ENCODE data around the gene GPHA2.

DNA sequence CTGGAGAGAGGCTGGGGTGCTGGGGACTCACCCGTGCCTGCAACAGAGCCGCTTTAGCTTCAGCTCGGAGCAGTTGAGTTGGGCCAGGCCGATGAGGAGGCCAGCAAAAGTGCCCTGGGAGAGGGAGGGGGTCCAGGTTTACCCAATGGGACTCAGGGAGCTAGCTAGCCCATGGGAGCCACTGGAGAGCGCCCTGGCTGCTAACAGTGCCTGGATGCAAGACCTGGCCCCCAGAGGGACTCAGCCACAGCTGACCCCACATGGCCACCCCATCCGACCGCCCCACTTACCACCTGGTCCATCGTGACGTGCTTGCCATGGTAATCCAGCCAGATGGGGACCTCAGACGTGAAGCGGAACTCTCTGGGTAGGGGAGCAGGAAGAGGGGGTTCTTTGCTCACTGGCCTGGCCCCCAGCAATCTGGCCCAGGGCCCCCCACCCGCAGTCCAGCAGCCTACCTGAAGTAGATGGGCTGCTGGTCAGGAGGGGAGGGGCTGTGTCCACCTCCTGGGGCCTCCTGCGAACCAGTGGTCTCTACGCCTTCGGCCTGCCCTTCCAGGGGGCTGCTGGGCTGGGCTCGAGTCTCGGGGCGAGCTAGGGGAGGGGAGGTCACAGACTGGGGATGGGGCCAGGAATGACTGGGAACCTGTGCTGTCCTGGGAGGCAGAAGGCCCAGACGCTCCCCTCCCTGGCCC is 38.2 kb downstream of the GPHA2 start:
- TF ChIP-seq, protein P1, sequence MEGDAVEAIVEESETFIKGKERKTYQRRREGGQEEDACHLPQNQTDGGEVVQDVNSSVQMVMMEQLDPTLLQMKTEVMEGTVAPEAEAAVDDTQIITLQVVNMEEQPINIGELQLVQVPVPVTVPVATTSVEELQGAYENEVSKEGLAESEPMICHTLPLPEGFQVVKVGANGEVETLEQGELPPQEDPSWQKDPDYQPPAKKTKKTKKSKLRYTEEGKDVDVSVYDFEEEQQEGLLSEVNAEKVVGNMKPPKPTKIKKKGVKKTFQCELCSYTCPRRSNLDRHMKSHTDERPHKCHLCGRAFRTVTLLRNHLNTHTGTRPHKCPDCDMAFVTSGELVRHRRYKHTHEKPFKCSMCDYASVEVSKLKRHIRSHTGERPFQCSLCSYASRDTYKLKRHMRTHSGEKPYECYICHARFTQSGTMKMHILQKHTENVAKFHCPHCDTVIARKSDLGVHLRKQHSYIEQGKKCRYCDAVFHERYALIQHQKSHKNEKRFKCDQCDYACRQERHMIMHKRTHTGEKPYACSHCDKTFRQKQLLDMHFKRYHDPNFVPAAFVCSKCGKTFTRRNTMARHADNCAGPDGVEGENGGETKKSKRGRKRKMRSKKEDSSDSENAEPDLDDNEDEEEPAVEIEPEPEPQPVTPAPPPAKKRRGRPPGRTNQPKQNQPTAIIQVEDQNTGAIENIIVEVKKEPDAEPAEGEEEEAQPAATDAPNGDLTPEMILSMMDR (IDR thresholded peaks at IDR 0.05; ENCODE audit: poor library complexity): no peak
- no peak for TF ChIP-seq EZH2 (IDR thresholded peaks at IDR 0.05; ENCODE audit: borderline replicate concordance)
- TF ChIP-seq EZH2phosphoT487 (IDR thresholded peaks at IDR 0.05; ENCODE audit: low read depth, severe bottlenecking, unreplicated experiment): no peak

Measured in hepatocyte (in vitro differentiated cells).